SK-N-SH treated with all-trans-retinoic acid at 6 μM for 48 hours (cell line): ENCODE data around the gene PPIC.

Experiments
- ESRRG ChIP-seq: fragments of 250-450 bp; sonication (Bioruptor Pico); IDR thresholded peaks from 2 replicates; pipeline ENCODE4 v1.6.1; 2021; ENCODE audit warnings: mild to moderate bottlenecking
- GLIS3 ChIP-seq: fragments of 250-450 bp; sonication (Bioruptor Pico); IDR thresholded peaks from 2 replicates; pipeline ENCODE4 v1.5.0; 2020; ENCODE audit warnings: mild to moderate bottlenecking, moderate library complexity
- OSR1 ChIP-seq: fragments of 250-450 bp; sonication (Bioruptor Pico); IDR thresholded peaks from 2 replicates; pipeline ENCODE4 v1.8.0; 2022; ENCODE audit warnings: moderate library complexity, mild to moderate bottlenecking, inconsistent platforms
- RARB ChIP-seq: fragments of 250-450 bp; sonication (Bioruptor Pico); IDR thresholded peaks from 2 replicates; pipeline ENCODE4 v1.8.0; 2021; ENCODE audit warnings: mild to moderate bottlenecking, moderate library complexity
- TCF4 ChIP-seq: fragments of 250-450 bp; sonication (Bioruptor Pico); IDR thresholded peaks from 2 replicates; pipeline ENCODE4 v1.8.0; 2021; ENCODE audit warnings: mild to moderate bottlenecking, moderate library complexity, borderline replicate concordance
- TSHZ2 ChIP-seq: fragments of 250-450 bp; sonication (Bioruptor Pico); IDR thresholded peaks from 2 replicates; pipeline ENCODE4 v1.5.0; 2020; ENCODE audit warnings: mild to moderate bottlenecking, moderate library complexity
- ZNF565 ChIP-seq: fragments of 450-650 bp; formaldehyde crosslinking; conservative IDR thresholded peaks from 2 replicates; pipeline ENCODE4 v1.5.0; 2020; ENCODE audit warnings: low read depth, mild to moderate bottlenecking, moderate library complexity
- TF ChIP-seq, protein P1 (sequence below): fragments of 250-450 bp; sonication (Bioruptor Pico); IDR thresholded peaks from 2 replicates; pipeline ENCODE4 v1.5.1; 2020; ENCODE audit warnings: low read depth, mild to moderate bottlenecking, moderate library complexity

DNA sequence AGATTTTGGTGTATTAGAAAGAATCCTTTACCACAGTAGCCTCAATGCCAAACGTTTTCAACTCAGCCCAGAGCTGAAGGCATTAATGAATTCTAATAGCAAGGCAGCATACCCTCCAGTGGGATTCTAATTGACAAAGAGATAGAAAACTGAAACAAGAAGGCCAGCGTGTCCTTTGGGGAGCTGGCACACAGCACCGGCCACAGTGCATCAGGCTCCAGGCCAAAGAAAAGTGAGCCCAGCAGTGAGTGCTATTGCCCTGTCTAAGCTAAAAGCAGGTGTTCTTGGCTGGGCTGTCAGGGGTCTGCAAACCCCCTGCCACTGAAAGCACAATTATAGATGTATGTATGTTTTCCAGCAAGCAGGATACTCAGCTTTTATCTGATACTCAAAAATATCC is 40.4 kb downstream of the PPIC start:
- TF ChIP-seq TSHZ2 (CRISPR knock-in tag) (no peak), ZNF565 (CRISPR knock-in tag) (no peak), ESRRG (CRISPR knock-in tag) (no peak), OSR1 (no peak), TCF4 (CRISPR knock-in tag) (no peak), RARB (no peak), GLIS3 (CRISPR knock-in tag) (no peak)
- TF ChIP-seq, protein P1, sequence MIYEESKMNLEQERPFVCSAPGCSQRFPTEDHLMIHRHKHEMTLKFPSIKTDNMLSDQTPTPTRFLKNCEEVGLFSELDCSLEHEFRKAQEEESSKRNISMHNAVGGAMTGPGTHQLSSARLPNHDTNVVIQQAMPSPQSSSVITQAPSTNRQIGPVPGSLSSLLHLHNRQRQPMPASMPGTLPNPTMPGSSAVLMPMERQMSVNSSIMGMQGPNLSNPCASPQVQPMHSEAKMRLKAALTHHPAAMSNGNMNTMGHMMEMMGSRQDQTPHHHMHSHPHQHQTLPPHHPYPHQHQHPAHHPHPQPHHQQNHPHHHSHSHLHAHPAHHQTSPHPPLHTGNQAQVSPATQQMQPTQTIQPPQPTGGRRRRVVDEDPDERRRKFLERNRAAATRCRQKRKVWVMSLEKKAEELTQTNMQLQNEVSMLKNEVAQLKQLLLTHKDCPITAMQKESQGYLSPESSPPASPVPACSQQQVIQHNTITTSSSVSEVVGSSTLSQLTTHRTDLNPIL (CRISPR knock-in tag), result no peak
